WI38 (cell line): ENCODE measurements around the gene PTGIR.

Source experiments
- H3K4me3 ChIP-seq: 2 replicates; pipeline ENCODE4 v1.5.1; 2011; ENCODE audit warnings: low read depth, mild to moderate bottlenecking, control low read depth, low read length
- CTCF ChIP-seq: IDR thresholded peaks from 2 replicates; pipeline ENCODE4 v1.5.1; 2012; ENCODE audit warnings: low read depth, mild to moderate bottlenecking, control low read depth, low read length

PTGIR gene

DNA sequence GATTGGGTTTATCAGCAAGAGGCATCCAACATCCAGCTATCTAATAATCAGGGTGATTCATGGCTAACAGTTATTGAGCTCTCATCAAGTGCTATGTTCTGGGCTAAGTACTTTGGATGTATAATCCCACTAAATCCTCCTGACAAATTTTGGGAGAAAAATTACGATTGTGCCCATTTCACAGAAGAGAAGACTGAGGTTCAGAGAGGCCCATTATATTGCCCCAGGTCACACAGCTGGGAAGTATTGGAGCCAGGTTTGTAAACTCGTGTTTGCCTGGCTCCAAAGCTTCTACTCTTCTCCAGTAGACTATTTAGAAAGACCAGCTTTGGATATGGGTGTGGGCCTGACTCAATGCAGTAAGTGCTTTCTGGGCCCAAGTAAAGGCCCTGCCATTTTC is 44.6 kb downstream of the PTGIR start:
- no peak for TF ChIP-seq CTCF
- H3K4me3 ChIP-seq: no peak overlapping the region

DNA sequence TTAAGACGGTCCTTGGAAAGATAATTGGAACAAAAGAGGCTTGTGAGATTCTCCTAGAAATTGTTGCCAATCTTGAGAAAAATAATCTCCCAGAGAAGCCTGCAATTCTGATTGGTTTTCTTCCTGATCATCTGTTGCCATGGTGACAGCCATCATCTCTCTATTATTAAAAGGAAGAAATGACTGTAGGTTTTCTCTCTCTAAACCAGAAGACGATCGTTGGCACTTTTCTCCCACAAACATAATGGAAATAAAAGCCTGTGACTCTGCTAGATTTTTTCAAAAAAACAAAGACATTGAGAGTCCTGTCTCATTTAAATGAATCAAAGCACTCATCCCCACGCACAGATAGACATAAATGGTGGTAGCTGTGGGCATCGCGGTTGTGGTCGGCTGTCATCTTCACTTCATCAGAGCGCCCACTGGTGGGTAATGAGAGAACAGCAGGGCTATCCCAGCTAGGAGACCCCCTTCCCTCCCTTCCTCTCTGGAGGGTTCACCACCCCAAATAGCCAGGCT is 45.5 kb downstream of the PTGIR start:
- no peak overlapping the region for H3K4me3 ChIP-seq
- TF ChIP-seq CTCF: peak; percentile 66

- no peak overlapping the region for H3K4me3 ChIP-seq
- TF ChIP-seq CTCF: no peak
Measured at GRCh38 chr19:46578450-46578849, 46.4 kb downstream of the PTGIR start.

GRCh38 chr19:46574533-46574932 is 50.4 kb downstream of the PTGIR start:
- TF ChIP-seq CTCF: no peak
- H3K4me3 ChIP-seq: no peak overlapping the region

GRCh38 chr19:46573679-46574498 is 51.0 kb downstream of the PTGIR start:
- no peak overlapping the region for H3K4me3 ChIP-seq

DNA sequence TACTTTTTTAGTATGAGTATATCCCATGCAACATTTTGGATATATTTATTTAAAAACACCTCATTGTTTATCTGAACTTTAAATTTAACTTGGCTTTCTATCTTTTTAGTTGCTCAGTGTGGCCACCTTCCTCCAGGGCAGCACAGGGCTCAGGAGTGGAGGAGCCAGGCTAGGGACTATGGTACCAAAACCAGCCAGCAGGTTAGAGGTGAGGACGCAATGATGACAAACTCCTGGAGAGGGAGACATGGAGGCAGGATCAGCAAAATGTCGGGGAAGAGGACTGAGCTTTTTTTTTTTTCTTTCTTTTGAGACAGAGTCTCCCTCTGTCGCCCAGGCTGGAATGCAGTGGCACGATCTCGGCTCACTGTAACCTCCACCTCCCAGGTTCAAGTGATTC is 53.4 kb downstream of the PTGIR start:
- TF ChIP-seq CTCF: no peak
- no peak overlapping the region for H3K4me3 ChIP-seq

More at GRCh38 chr19:46573679-46574498, 51.0 kb downstream of the PTGIR start:
- no peak for TF ChIP-seq CTCF
